A549 treated with Hydrocortisone at 1 μM for 4 hours (cell line): ENCODE measurements around the gene OSCAR. TPM values are rescaled to one million over a fixed set of nuclear protein-coding genes. Genes with fewer than 3 reads are reported as not detected.

Experiments
- total RNA-seq: library from RNA; stranded (reverse); fragments of 200-300 nt; extraction: Qiagen RNA extraction; gene quantifications from 5 replicates; pipeline ENCODE4 v1.2.3, GENCODE V29; 2022

Gene OSCAR, protein sequence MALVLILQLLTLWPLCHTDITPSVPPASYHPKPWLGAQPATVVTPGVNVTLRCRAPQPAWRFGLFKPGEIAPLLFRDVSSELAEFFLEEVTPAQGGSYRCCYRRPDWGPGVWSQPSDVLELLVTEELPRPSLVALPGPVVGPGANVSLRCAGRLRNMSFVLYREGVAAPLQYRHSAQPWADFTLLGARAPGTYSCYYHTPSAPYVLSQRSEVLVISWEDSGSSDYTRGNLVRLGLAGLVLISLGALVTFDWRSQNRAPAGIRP
- 0.20 to 0.41 TPM (median 0.27 TPM) in 5 replicates for total RNA-seq

GRCh38 chr19:54100561-54100960 is at the start of gene OSCAR:
Gene OSCAR (minus strand): TSS chr19:54100803. CDS start chr19:54100792, 11 bp downstream.

DNA sequence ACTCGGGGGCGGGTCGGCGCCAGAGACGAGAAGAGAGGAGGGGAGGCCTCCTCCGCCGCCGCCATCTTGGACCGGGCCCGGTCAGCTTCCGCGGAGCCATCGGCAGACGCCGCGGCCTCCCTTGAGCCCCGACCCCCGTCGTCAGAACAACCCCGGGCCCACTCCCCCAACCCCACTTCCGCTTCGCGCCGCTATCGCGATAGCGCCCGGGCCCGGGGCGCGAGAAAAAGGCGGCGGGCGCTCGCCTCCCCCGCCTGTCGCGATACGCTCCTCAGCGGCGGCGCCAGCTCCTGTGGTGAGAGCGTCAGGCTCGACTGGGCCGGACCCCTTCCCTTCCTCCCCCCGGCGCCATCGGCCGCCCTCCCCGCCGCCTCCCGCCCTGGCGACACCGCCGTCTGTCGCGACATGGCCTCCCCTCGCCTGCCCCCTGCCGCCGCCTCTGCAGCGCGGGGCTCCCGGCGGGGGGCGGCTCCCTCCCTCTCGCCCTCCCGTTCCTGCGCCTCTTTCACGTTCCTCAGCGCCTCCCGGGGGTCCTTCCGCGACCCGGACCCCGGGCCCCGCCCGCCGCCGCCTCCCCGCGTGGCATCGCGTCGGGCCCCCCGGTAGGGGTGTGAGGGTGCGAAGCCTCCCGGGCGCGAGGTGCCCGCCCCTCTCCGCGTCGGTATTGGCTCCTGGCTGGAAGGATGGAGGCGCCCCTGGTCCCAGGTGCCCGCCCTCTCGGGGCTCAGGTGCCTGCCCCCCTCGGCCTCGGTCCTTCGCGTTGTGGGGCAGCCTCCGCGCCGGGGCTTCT is 37.3 kb upstream of the OSCAR start, which contains the start of gene CNOT3:
CNOT3 (plus strand) TSS at position 64 of the 790 bp plus-strand sequence. CDS start 5,217 bp downstream, outside the sequence.

DNA sequence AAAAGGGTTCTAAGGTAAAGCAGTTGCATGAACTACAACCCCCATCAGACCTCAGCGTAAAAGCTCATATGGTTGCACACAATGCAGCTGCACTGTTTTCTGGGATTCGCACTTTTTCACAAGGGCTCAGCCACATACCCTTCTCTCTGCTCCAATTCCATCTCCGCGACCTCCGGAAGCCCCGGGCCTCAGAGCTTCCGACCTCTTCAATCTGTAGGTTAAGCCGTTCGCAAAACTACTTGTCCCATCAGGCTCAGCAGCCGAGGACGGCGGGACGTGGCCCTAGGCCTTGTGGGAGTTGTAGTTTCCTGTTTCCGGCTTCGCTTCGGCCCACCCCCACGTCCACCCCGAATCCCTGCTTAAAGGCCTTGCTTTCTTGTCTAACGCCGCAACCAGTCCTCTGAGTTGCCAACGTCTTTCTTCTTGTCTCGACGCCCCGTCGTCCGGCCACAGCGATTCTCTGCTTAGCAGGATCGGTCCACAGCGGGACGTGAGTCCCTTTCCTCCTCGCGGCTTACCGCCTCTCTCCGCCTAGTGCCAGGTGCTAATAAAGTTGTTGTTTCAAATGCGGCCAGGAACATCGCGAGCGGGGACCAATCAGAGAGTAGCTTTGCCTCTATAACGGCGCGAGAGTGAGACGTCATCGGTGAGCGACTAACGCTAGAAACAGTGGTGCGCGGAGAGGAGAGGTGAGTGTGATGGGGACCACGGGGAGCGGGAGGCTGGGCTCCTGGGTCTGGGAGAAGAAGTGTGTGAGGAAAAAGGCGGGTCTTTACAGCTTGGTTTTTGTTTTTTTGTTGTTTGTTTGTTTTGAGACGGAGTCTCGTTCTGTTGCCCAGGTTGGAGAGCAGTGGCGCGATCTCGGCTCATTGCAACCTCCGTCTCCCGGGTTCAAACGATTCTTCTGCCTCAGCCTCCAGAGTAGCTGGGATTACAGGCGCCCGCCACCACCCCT is 14.8 kb upstream of the OSCAR start, which contains the start of the genes PRPF31 and TFPT:
PRPF31 (plus strand) TSS at position 646 of the 955 bp plus-strand sequence. CDS start 2,525 bp downstream, outside the sequence.
TFPT (minus strand) TSS at position 549 of the 955 bp plus-strand sequence; CDS start at position 161, 388 bp downstream.

DNA sequence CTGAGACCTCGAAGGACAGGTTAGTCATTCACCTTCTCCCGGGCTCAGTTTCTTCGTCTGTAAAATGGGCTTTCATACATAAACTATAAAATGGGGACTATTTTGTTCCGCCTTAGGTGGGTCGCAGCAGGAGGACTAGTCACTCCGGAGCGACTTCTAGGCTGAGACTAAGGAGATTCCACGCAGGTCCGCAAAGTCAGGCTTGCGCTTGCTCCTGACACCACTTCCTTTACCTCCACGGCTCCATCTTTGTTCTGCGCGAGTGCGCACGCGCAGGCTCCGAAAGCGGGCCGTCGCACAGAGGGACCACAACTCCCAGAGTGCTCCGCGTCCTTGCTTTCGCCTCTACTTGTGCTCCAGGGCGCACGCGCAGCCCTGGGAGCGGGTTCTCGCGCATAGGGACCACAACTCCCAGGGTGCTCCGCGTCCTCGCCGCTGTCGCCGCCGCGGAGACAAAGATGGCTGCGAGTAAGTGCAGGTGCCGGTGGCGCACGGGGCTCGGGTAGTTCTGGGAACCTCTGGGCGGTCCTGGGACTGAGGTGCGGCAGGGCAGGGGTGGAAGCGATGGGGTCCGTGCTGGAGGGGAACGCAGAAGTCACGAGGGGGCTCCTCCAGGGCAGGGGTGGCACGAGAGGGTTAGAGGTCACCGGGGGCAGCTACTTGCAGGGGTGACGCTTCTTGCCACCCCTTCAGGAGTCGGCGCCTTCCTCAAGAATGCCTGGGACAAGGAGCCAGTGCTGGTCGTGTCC is 2.0 kb upstream of the OSCAR start, which contains the start of gene NDUFA3:
NDUFA3 (plus strand) TSS at position 435 of the 749 bp plus-strand sequence; CDS start at position 459, 24 bp downstream.

GRCh38 chr19:54081032-54081431 is 19.6 kb downstream of the OSCAR start, which contains the start of gene TARM1:
Gene TARM1 (minus strand): TSS chr19:54081365. CDS start chr19:54081340, 25 bp downstream.

DNA sequence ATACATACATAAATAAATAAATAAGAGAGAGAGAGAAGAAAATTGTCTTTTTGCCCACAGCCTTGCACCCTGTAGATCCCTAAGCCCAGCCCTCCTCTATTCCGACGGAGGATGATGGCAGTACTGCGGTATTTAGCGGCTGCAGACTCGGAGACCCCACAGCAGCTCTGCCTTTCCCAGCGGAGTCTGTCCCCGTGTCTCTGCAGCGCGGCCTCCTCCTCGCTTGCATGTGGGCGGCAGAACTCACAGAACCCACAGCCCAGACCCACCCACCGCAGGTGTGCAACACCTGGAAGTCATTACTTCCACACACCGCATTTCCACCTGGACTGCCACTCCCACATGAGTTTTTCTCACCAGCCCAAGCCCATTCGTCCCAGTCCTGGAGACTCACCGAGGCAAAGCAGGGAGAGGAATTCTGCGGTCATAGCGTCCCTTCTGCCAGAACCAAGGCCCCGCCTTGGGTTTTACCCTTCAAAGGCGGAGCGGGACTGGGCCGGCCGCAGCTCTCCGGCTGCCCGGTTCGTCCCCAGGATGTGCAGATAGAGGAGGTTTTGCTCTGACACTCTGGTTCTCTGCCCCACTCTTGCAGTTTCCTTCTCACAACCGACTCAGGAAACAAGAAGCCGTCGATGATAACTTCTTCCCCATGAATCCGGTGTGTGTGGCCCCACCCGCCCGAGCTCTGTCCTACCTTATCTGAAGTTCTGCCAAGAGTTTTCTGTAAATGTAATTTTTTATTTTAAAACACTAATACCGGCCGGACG is 37.1 kb downstream of the OSCAR start, which contains the start of gene VSTM1:
VSTM1 (minus strand) TSS at position 548 of the 767 bp plus-strand sequence; CDS start at position 428, 120 bp downstream.

Other genes with a start within 250 kb of the OSCAR start
- 232 to 299 TPM (median 276 TPM) in 5 replicates for gene MYADM, start 232.9 kb downstream of the OSCAR start, total RNA-seq
- gene PRKCG, start 218.6 kb downstream of the OSCAR start, total RNA-seq: 3.6 to 6.8 TPM (median 5.6 TPM) in 5 replicates
- 6.4 to 9.1 TPM (median 8.0 TPM) in 5 replicates for gene CACNG7, start 191.5 kb downstream of the OSCAR start, total RNA-seq
- 0.62 to 1.1 TPM (median 0.91 TPM) in 5 replicates for gene CACNG8, start 137.9 kb downstream of the OSCAR start, total RNA-seq
- 8.8 to 12.8 TPM (median 11.3 TPM) in 5 replicates for gene CACNG6, start 109.2 kb downstream of the OSCAR start, total RNA-seq
- 0.60 to 1.2 TPM (median 0.73 TPM) in 4 of 5 replicates, not detected in the other for gene VSTM1, start 36.9 kb downstream of the OSCAR start, total RNA-seq
- not detected in 5 replicates for gene TARM1, start 19.4 kb downstream of the OSCAR start, total RNA-seq
- 140 to 263 TPM (median 231 TPM) in 5 replicates for gene NDUFA3, start 2.1 kb upstream of the OSCAR start, total RNA-seq
- gene TFPT, start 14.9 kb upstream of the OSCAR start, total RNA-seq: 18.6 to 23.8 TPM (median 19.8 TPM) in 5 replicates
- 105 to 119 TPM (median 114 TPM) in 5 replicates for gene PRPF31, start 15.0 kb upstream of the OSCAR start, total RNA-seq
- gene CNOT3, start 37.0 kb upstream of the OSCAR start, total RNA-seq: 50.5 to 63.8 TPM (median 58.1 TPM) in 5 replicates
- gene LENG1, start 58.9 kb upstream of the OSCAR start, total RNA-seq: 7.5 to 8.5 TPM (median 7.9 TPM) in 5 replicates
- gene TMC4, start 72.4 kb upstream of the OSCAR start, total RNA-seq: 0.73 to 1.5 TPM (median 1.1 TPM) in 5 replicates
- 133 to 153 TPM (median 146 TPM) in 5 replicates for gene MBOAT7, start 88.8 kb upstream of the OSCAR start, total RNA-seq
- 77.0 to 127 TPM (median 122 TPM) in 5 replicates for gene TSEN34, start 90.5 kb upstream of the OSCAR start, total RNA-seq
- gene RPS9, start 100.1 kb upstream of the OSCAR start, total RNA-seq: 2,122 to 2,593 TPM (median 2,171 TPM) in 5 replicates
- gene LILRB3, start 122.2 kb upstream of the OSCAR start, total RNA-seq: 0.14 to 0.38 TPM (median 0.30 TPM) in 5 replicates
- gene LILRA6, start 142.0 kb upstream of the OSCAR start, total RNA-seq: 0.08 TPM in 1 of 5 replicates, not detected in the others
- 0.05 TPM in 2 of 5 replicates, not detected in the others for gene LILRB5, start 156.5 kb upstream of the OSCAR start, total RNA-seq
- gene LILRB2, start 180.3 kb upstream of the OSCAR start, total RNA-seq: 0.06 to 0.22 TPM (median 0.08 TPM) in 3 of 5 replicates, not detected in the others
- gene LILRA5, start 212.4 kb upstream of the OSCAR start, total RNA-seq: 0.09 TPM in 1 of 5 replicates, not detected in the others
- gene LILRA4, start 238.4 kb upstream of the OSCAR start, total RNA-seq: not detected in 5 replicates